Sigmoid colon (tissue), 7 donors: Measurements from ENCODE around the gene CACNA1F. TPM values are rescaled to one million over a fixed set of nuclear protein-coding genes. Genes with fewer than 3 reads are reported as not detected.

Source experiments
- DNase-seq: peaks from one replicate; pipeline ENCODE4 v3.0.0-alpha.2; 2019
- H3K27ac ChIP-seq, 4 donors: fragments of 200-600 bp; sonication (generic); one replicate each; pipeline ENCODE4 v1.5.1; 2016 to 2019; ENCODE audit warnings: mild to moderate bottlenecking in 1 of 4
- H3K27me3 ChIP-seq, 3 donors: fragments of 200-600 bp; sonication (generic); one replicate each; pipeline ENCODE4 v1.5.1; 2019; ENCODE audit warnings: mild to moderate bottlenecking in 1 of 3
- H3K36me3 ChIP-seq, 4 donors: fragments of 200-600 bp; sonication (generic); one replicate each; pipeline ENCODE4 v1.5.1; 2016 to 2019
- H3K4me1 ChIP-seq, 4 donors: fragments of 200-600 bp; sonication (generic); one replicate each; pipeline ENCODE4 v1.5.1; 2017 to 2019
- H3K4me3 ChIP-seq, 4 donors: fragments of 200-600 bp; sonication (generic); one replicate each; pipeline ENCODE4 v1.5.1; 2017 to 2019; ENCODE audit warnings: mild to moderate bottlenecking in 2 of 4, moderate library complexity in 1 of 4
- H3K9me3 ChIP-seq, 4 donors: fragments of 200-600 bp in 3 of 4; sonication (generic) in 3 of 4; one replicate each; pipeline versions ENCODE4 v1.5.1 to v1.6.1; 2013 to 2019
- CTCF ChIP-seq, 4 experiments: fragments of 450-650 bp in 3 of 4; fragments of 200-600 bp in 1 of 4; IDR thresholded peaks; one replicate each; pipeline ENCODE4 v1.5.1; 2016 to 2019; ENCODE audit warnings: antibody characterized with exemption in 4 of 4, mild to moderate bottlenecking in 3 of 4, moderate library complexity in 2 of 4
- EP300 ChIP-seq, 4 donors: sonication (generic); formaldehyde crosslinking; IDR thresholded peaks; one replicate each; pipeline ENCODE4 v1.6.1; 2017; ENCODE audit warnings: antibody characterized with exemption in 4 of 4
- POLR2A ChIP-seq, 2 donors: fragments of 450-650 bp; IDR thresholded peaks; one replicate each; pipeline ENCODE4 v1.6.1; 2016; ENCODE audit warnings: antibody characterized with exemption in 2 of 2, mild to moderate bottlenecking in 2 of 2, moderate library complexity in 2 of 2
- POLR2AphosphoS5 ChIP-seq, 4 donors: sonication (generic); formaldehyde crosslinking; IDR thresholded peaks; one replicate each; pipeline ENCODE4 v1.6.1; 2017; ENCODE audit warnings: antibody characterized with exemption in 4 of 4
- WGBS, 2 donors: extraction: QIAGEN DNeasy Blood & Tissue Kit; methylation state at CpG; one replicate each; pipeline ENCODE4 v1.1.7; 2013; 5-methylcytosine and 5-hydroxymethylcytosine counted together
- intact Hi-C: fragments of 100-400 bp; cut with DNase I; formaldehyde crosslinking; loops from one replicate; pipeline ENCODE4 v1.15.1; 2023
- polyA plus RNA-seq, 3 donors: library from polyadenylated mRNA; stranded (reverse); fragments of 200-250 nt; gene quantifications; one replicate each; pipeline ENCODE4 v1.2.3, GENCODE V29; 2013
- total RNA-seq, 4 donors: library from RNA; depleted of rRNA; stranded (reverse); fragments of >200 nt; gene quantifications; one replicate each; pipeline ENCODE4 v1.1.0, GENCODE V29; 2016
- donor health status: healthy with polysubstance abuse.
- donor health status: Bipolar disorder and iron deficiency.
- donor health status: healthy.

CACNA1F gene
- total and polyA plus RNA-seq, 7 donors: under 0.01 to 0.70 (median 0.15) TPM; not detected in 3

GRCh38 chrX:49186125-49187027 lies 46.8 kb downstream of the CACNA1F start, which contains the start of gene PRICKLE3:
Gene PRICKLE3 (minus strand): TSS chrX:49186373. CDS start chrX:49186297, 76 bp downstream.
- intact Hi-C loops: no loop called here
- Histone ChIP-seq H3K27me3 (no peaks in the 10 kb centered on the region), H3K36me3 (peaks cover 0 to 5% (median 0%) of the 10 kb centered on the region in 4 donors), H3K4me1 (peaks cover 0 to 24% (median 14%) of the 10 kb centered on the region in 4 donors), H3K9me3 (no peaks in the 10 kb centered on the region), H3K4me3 (peak within 1 kb of the TSS; percentile 42 to 60 (median 56)), H3K27ac (peak within 1 kb of the TSS; percentile 80 to 88 (median 83))
- peak; percentile 92 for DNase-seq
- WGBS, 2 donors: 12 to 13% methylated on average over 62 of the region's 62 CpGs
- TF ChIP-seq EP300 (IDR thresholded peaks at IDR 0.05): no peak
- peak; percentile 52 to 72 for TF ChIP-seq POLR2A (IDR thresholded peaks at IDR 0.05)
- TF ChIP-seq POLR2AphosphoS5 (IDR thresholded peaks at IDR 0.05): peak; percentile 75 to 90 (median 87)
- TF ChIP-seq CTCF (IDR thresholded peaks at IDR 0.05): peak in 1 of 4 experiments; percentile 12

- Histone ChIP-seq H3K4me1 (peaks cover 0 to 18% (median 14%) of the 10 kb centered on the region in 4 donors), H3K4me3 (peak overlapping the region; percentile 33 to 60 (median 56)), H3K27ac (peak overlapping the region; percentile 80 to 88 (median 83)), H3K27me3 (no peaks in the 10 kb centered on the region), H3K36me3 (peaks cover 0 to 9% (median 0%) of the 10 kb centered on the region in 4 donors), H3K9me3 (no peaks in the 10 kb centered on the region)
- TF ChIP-seq POLR2AphosphoS5 (IDR thresholded peaks at IDR 0.05): peak; percentile 73 to 84 (median 82)
- no peak for TF ChIP-seq CTCF (IDR thresholded peaks at IDR 0.05)
- TF ChIP-seq POLR2A (IDR thresholded peaks at IDR 0.05): peak; percentile 45 to 77
- peak; percentile 97 for DNase-seq
- intact Hi-C loops: no loop called here
- 4 to 12% methylated on average over 46 of the region's 46 CpGs for WGBS, 2 donors
Observed at GRCh38 chrX:49184294-49185281, 48.6 kb downstream of the CACNA1F start.

- Histone ChIP-seq H3K27ac (peak overlapping the region; percentile 80 to 88 (median 83)), H3K9me3 (no peaks in the 10 kb centered on the region), H3K4me3 (peak overlapping the region in 1 of 4 donors; percentile 60), H3K27me3 (no peaks in the 10 kb centered on the region), H3K4me1 (peaks cover 0 to 16% (median 14%) of the 10 kb centered on the region in 4 donors), H3K36me3 (peaks cover 0 to 9% (median 0%) of the 10 kb centered on the region in 4 donors)
- DNase-seq: peak; percentile 73
- intact Hi-C loops: no loop called here
- 85 to 90% methylated on average over 18 of the region's 18 CpGs for WGBS, 2 donors
- TF ChIP-seq CTCF (IDR thresholded peaks at IDR 0.05) (no peak), EP300 (IDR thresholded peaks at IDR 0.05) (no peak), POLR2A (IDR thresholded peaks at IDR 0.05) (no peak), POLR2AphosphoS5 (IDR thresholded peaks at IDR 0.05) (no peak)
Observed at GRCh38 chrX:49183701-49184281, 49.3 kb downstream of the CACNA1F start.

GRCh38 chrX:49179358-49179757 lies 53.8 kb downstream of the CACNA1F start:
- Histone ChIP-seq H3K36me3 (peaks cover 0 to 26% (median 3%) of the 10 kb centered on the region in 4 donors), H3K9me3 (no peaks in the 10 kb centered on the region), H3K4me1 (peaks cover 0 to 17% (median 11%) of the 10 kb centered on the region in 4 donors), H3K4me3 (no peak overlapping the region), H3K27me3 (no peaks in the 10 kb centered on the region), H3K27ac (no peak overlapping the region)
- 91 to 93% methylated on average over 2 of the region's 2 CpGs for WGBS, 2 donors
- TF ChIP-seq EP300 (IDR thresholded peaks at IDR 0.05): no peak
- TF ChIP-seq CTCF (IDR thresholded peaks at IDR 0.05): no peak
- no peak for DNase-seq
- intact Hi-C loops: no loop called here
